Epithelial cell of proximal tubule (primary cell): ENCODE measurements around the gene UBA1. TPM values are rescaled to one million over a fixed set of nuclear protein-coding genes. Genes with fewer than 3 reads are reported as not detected.

Experiments used
- DNase-seq: peaks from one replicate; pipeline ENCODE4 v3.0.0-alpha.2; 2011; ENCODE audit warnings: low read depth
- H3K4me3 ChIP-seq: 2 replicates; pipeline ENCODE4 v1.5.1; 2011; ENCODE audit warnings: low read depth, mild to moderate bottlenecking, low read length
- CTCF ChIP-seq: conservative IDR thresholded peaks from 2 replicates; pipeline ENCODE4 v1.5.1; 2012; ENCODE audit warnings: low read depth, mild to moderate bottlenecking, low read length
- total RNA-seq: library from RNA; depleted of rRNA; stranded (reverse); fragments of >200 nt; gene quantifications from 2 replicates; pipeline ENCODE4 v1.2.3, GENCODE V29; 2015

UBA1 gene
- total RNA-seq, 1 donor from 2014 or later: 161 TPM

GRCh38 chrX:47174846-47175587, 18.6 kb upstream of the UBA1 start:
- DNase-seq: no peak
- H3K4me3 ChIP-seq: no peak overlapping the region
- no peak for TF ChIP-seq CTCF

- TF ChIP-seq CTCF: no peak
- no peak for DNase-seq
Measured at GRCh38 chrX:47175588-47175980, 18.0 kb upstream of the UBA1 start.

GRCh38 chrX:47176101-47176740, 17.4 kb upstream of the UBA1 start:
- no peak overlapping the region for H3K4me3 ChIP-seq
- DNase-seq: no peak
- no peak for TF ChIP-seq CTCF

More at GRCh38 chrX:47175588-47175980, 18.0 kb upstream of the UBA1 start:
- no peak overlapping the region for H3K4me3 ChIP-seq

GRCh38 chrX:47177079-47177478, 16.6 kb upstream of the UBA1 start:
- H3K4me3 ChIP-seq: no peak overlapping the region
- no peak for TF ChIP-seq CTCF
- DNase-seq: no peak

GRCh38 chrX:47178337-47178736, 15.3 kb upstream of the UBA1 start:
- no peak for DNase-seq
- H3K4me3 ChIP-seq: no peak overlapping the region
- TF ChIP-seq CTCF: no peak

GRCh38 chrX:47179221-47179927, 14.3 kb upstream of the UBA1 start:
- H3K4me3 ChIP-seq: no peak overlapping the region
- no peak for TF ChIP-seq CTCF
- DNase-seq: no peak
